ENCODE results near the gene TPX2.
A peak's percentile ranks its signal among the peaks of the same experiment; 100 is the strongest.

The TPX2 gene

GRCh38 chr20:31720486-31721407 is 18.3 kb upstream of the TPX2 start:
- peak overlapping the region; percentile 97 for H3K9ac ChIP-seq
- H3K36me3 ChIP-seq = peaks cover 39% of the 10 kb centered on the region
- H3K4me3 ChIP-seq = peak overlapping the region; percentile 75
- H3K9me3 ChIP-seq = no peaks in the 10 kb centered on the region
- H3K27ac ChIP-seq = peak overlapping the region; percentile 99
- TF ChIP-seq Cebpa-rat (IDR thresholded peaks at IDR 0.05) = no peak
- H4K20me1 ChIP-seq = peaks cover 47% of the 10 kb centered on the region
- H3K27me3 ChIP-seq = no peaks in the 10 kb centered on the region
- peak overlapping the region; percentile 93 for H3K4me2 ChIP-seq
- peaks cover 67% of the 10 kb centered on the region for H3K4me1 ChIP-seq

GRCh38 chr20:31721408-31722256 is 17.5 kb upstream of the TPX2 start:
- peak overlapping the region; percentile 97 for H3K9ac ChIP-seq
- no peak for TF ChIP-seq Cebpa-rat (IDR thresholded peaks at IDR 0.05)
- H3K4me2 ChIP-seq = peak overlapping the region; percentile 93
- H3K27ac ChIP-seq = peak overlapping the region; percentile 99
- H3K27me3 ChIP-seq = no peaks in the 10 kb centered on the region
- H4K20me1 ChIP-seq = peaks cover 38% of the 10 kb centered on the region
- peaks cover 58% of the 10 kb centered on the region for H3K4me1 ChIP-seq
- peaks cover 30% of the 10 kb centered on the region for H3K36me3 ChIP-seq
- no peaks in the 10 kb centered on the region for H3K9me3 ChIP-seq
- H3K4me3 ChIP-seq = peak overlapping the region; percentile 75

DNA sequence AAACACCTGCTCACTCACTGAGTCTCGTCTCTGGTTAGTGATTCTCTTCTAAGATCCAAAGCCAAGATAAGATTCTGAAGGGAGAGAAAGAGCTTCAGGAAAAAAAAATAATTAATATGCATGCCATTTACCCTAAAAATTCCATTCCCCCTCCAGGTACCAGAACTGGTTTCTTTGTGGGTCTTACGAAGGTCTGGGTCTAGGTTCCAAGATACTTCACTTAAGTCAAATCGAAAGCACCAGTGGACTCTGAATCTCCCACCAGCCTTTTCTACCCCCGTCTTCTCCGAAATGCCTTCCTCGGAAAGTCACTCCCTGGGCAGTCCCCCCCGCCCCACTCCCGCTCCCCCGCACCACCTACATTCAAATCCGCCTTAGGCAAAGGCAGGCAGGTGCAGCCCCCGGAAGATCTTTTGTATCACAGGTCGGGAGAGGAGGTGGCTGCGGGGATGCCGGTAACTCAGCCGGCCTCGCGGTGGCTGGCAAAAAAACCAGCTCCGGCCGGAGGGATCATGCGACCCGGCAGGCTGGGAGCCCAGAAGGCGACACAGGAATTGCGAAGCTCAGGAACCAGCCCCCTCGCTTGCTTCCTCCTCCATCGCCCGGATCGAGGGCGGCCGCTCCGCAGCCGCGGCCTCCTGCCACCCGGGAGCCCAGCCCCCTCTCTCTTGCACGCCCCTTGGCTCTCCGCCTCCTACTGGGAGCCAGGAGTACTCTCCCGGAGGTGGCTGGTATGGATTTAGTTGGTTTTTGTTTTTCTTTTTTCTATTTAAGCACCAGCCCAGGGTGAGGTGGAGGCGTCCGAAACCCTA is 16.6 kb upstream of the TPX2 start, which contains the start of gene BCL2L1:
Gene BCL2L1 (minus strand): TSS at position 612 of the 812 bp plus-strand sequence. CDS start 650 bp downstream, outside the sequence.
- peak within 1 kb of the TSS; percentile 75 for H3K4me3 ChIP-seq
- no peak for TF ChIP-seq Cebpa-rat (IDR thresholded peaks at IDR 0.05)
- peaks cover 22% of the 10 kb centered on the region for H3K36me3 ChIP-seq
- H3K4me2 ChIP-seq = peak within 1 kb of the TSS; percentile 93
- H3K9me3 ChIP-seq = no peaks in the 10 kb centered on the region
- H4K20me1 ChIP-seq = peaks cover 29% of the 10 kb centered on the region; the same call in 1 of the 2 replicates
- H3K9ac ChIP-seq = peak within 1 kb of the TSS; percentile 97
- H3K27me3 ChIP-seq = no peaks in the 10 kb centered on the region
- peak within 1 kb of the TSS; percentile 99 for H3K27ac ChIP-seq
- peaks cover 50% of the 10 kb centered on the region for H3K4me1 ChIP-seq

GRCh38 chr20:31723069-31723318 is 16.1 kb upstream of the TPX2 start:
- Histone ChIP-seq H3K36me3 (peaks cover 17% of the 10 kb centered on the region), H4K20me1 (peaks cover 24% of the 10 kb centered on the region; the same call in 1 of the 2 replicates), H3K4me3 (peak overlapping the region; percentile 75), H3K9me3 (no peaks in the 10 kb centered on the region), H3K27me3 (no peaks in the 10 kb centered on the region), H3K27ac (peak overlapping the region; percentile 99), H3K4me1 (peaks cover 44% of the 10 kb centered on the region), H3K4me2 (peak overlapping the region; percentile 93), H3K9ac (peak overlapping the region; percentile 97)
- no peak for TF ChIP-seq Cebpa-rat (IDR thresholded peaks at IDR 0.05)

DNA sequence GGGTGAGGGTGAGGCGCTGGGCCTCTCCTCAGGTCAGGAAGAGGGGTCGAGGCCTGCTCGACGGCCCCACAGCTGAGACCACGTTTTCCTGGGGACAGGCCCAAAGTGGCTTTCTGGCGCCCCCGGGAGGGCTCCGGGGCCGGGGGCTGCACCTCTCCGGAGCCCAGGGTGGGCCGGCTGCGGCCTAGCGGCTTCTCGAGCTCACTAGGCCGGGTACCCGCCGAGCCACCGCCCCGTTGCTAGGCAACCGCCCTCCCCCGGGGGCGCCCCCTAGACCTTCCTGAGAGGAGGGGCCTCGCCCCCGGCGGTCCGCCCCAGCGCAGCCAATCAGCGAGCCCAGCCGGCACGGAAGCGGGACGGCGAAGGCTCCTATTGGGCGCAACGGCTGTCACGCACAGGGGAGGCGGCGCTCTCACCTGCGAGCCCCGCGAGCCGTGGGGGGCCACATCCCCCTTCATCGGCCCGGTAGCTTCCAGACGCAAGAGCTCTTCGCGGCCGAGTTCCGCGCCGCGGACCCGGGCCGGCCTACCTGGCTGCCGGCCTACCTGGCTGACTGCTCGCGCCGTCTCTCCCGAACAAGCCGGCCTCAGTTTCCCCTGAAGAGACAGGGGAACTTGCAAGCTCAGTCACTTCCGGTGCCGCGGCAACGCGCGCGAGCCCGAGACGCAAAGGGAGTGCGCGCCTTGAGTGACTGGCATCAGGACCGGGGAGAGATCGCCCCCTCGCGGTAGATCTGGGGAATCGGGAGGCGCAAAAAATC is 15.6 kb upstream of the TPX2 start:
- peaks cover 12% of the 10 kb centered on the region; the same call in 1 of the 2 replicates for H3K36me3 ChIP-seq
- H3K27me3 ChIP-seq = no peaks in the 10 kb centered on the region
- peaks cover 39% of the 10 kb centered on the region for H3K4me1 ChIP-seq
- H3K4me3 ChIP-seq = peak overlapping the region; percentile 75
- TF ChIP-seq Cebpa-rat (IDR thresholded peaks at IDR 0.05) = no peak
- peaks cover 19% of the 10 kb centered on the region; the same call in 1 of the 2 replicates for H4K20me1 ChIP-seq
- H3K9me3 ChIP-seq = no peaks in the 10 kb centered on the region
- peak overlapping the region; percentile 93 for H3K4me2 ChIP-seq
- peak overlapping the region; percentile 99 for H3K27ac ChIP-seq
- H3K9ac ChIP-seq = peak overlapping the region; percentile 97

DNA sequence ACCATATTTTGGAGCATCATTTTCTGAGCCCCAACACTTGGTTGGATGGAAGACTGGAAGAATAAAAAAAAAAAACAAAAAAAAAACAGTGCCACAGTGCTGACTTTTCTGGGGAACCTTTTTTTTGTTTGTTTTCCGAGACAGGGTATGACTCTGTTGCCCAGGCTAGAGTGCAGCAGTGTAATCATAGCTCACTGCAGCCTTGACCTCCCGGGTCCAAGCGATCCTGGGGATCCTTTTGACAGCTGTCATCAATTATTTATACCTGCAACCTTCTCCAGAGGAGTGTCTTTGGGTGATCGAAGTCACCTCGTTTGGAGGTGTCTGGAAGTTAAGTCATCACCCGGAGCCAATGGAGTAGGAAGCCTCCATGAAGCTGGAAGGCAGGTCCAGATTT is 7.8 kb upstream of the TPX2 start:
- H3K9ac ChIP-seq = no peak overlapping the region
- no peaks in the 10 kb centered on the region for H3K36me3 ChIP-seq
- H3K4me1 ChIP-seq = 0 out of 2 replicates have a peak, but pooled peaks cover 5% of the 10 kb centered on the region
- H3K4me3 ChIP-seq = no peak overlapping the region
- no peak overlapping the region for H3K27ac ChIP-seq
- H4K20me1 ChIP-seq = no peaks in the 10 kb centered on the region
- no peaks in the 10 kb centered on the region for H3K9me3 ChIP-seq
- TF ChIP-seq Cebpa-rat (IDR thresholded peaks at IDR 0.05) = no peak
- H3K27me3 ChIP-seq = no peaks in the 10 kb centered on the region
- no peak overlapping the region for H3K4me2 ChIP-seq

- peaks cover 44% of the 10 kb centered on the region for H3K4me1 ChIP-seq
- no peak for TF ChIP-seq Cebpa-rat (IDR thresholded peaks at IDR 0.05)
- peak overlapping the region; percentile 74 for H3K4me2 ChIP-seq
- H3K9ac ChIP-seq = peak overlapping the region; percentile 85
- no peaks in the 10 kb centered on the region for H3K9me3 ChIP-seq
- H4K20me1 ChIP-seq = peaks cover 26% of the 10 kb centered on the region; the same call in 1 of the 2 replicates
- H3K36me3 ChIP-seq = peaks cover 24% of the 10 kb centered on the region
- peak overlapping the region; percentile 83 for H3K27ac ChIP-seq
- peak overlapping the region; percentile 80 for H3K4me3 ChIP-seq
- no peaks in the 10 kb centered on the region for H3K27me3 ChIP-seq
These were observed 474 bp downstream of the TPX2 start for GRCh38 chr20:31739550-31739977.

DNA sequence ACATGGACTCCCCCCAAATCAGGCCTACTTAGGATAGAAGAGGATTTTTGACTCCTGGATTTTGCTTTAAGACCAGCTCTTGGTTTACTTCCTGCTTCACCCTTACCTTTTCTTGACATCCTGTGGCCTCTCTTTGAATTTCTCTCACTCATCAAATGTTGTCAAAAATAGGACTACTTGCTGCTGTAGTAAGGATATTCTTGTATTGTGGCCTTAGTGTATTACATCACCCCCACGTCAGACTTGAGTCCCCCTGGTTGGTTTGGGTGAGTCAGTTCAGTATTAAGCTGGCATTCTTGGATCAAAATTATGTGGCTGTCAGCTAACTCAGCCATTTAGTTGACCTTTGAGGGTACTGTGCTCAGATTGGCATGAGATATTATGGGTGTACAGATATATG is 1.1 kb downstream of the TPX2 start:
- no peak for TF ChIP-seq Cebpa-rat (IDR thresholded peaks at IDR 0.05)
- Histone ChIP-seq H3K4me3 (peak overlapping the region; percentile 80), H3K27me3 (no peaks in the 10 kb centered on the region), H4K20me1 (peaks cover 29% of the 10 kb centered on the region; the same call in 1 of the 2 replicates), H3K9me3 (no peaks in the 10 kb centered on the region), H3K4me1 (peaks cover 44% of the 10 kb centered on the region), H3K36me3 (peaks cover 30% of the 10 kb centered on the region), H3K9ac (peak overlapping the region; percentile 85), H3K27ac (peak overlapping the region; percentile 83), H3K4me2 (peak overlapping the region; percentile 74)

Measured in BLaER1 (cell line).